Psoas muscle (tissue), 8 donors: ENCODE data around the gene PTX4. TPM values are rescaled to one million over a fixed set of nuclear protein-coding genes. Genes with fewer than 3 reads are reported as not detected.

Experiments used
- ATAC-seq, 4 donors: fragments of 200-7000 bp; cut with Tn5 transposase; one replicate each; pipeline ENCODE4 v1.9.1; 2020; ENCODE audit warnings: moderate library complexity in 3 of 4, mild to moderate bottlenecking in 2 of 4
- DNase-seq, 2 donors: peaks; one replicate each; pipeline ENCODE4 v3.0.0-alpha.2; 2020
- H3K27ac ChIP-seq: fragments of 200-600 bp; one replicate; pipeline ENCODE4 v1.8.0; 2022
- H3K27me3 ChIP-seq, 3 donors: fragments of 200-600 bp in 1 of 3; one replicate each; pipeline versions ENCODE4 v1.6.1 to v1.8.0; 2013 to 2022; ENCODE audit warnings: low read length in 2 of 3, mild to moderate bottlenecking in 2 of 3, moderate library complexity in 1 of 3; ENCODE audit not compliant: insufficient read depth in 3 of 3
- H3K36me3 ChIP-seq, 2 donors: fragments of 200-600 bp in 1 of 2; one replicate each; pipeline versions ENCODE4 v1.6.1 to v1.8.0; 2013 to 2022; ENCODE audit warnings: low read depth in 1 of 2, mild to moderate bottlenecking in 1 of 2, moderate library complexity in 1 of 2; ENCODE audit not compliant: insufficient read depth in 1 of 2
- H3K4me1 ChIP-seq: fragments of 200-600 bp; one replicate; pipeline ENCODE4 v1.8.0; 2022
- H3K4me3 ChIP-seq: fragments of 200-600 bp; one replicate; pipeline ENCODE4 v1.8.0; 2022; ENCODE audit warnings: mild to moderate bottlenecking
- H3K9me3 ChIP-seq: fragments of 200-600 bp; one replicate; pipeline ENCODE4 v1.8.0; 2022
- CTCF ChIP-seq: fragments of 200-600 bp; IDR thresholded peaks from one replicate; pipeline ENCODE4 v1.8.0; 2022; ENCODE audit warnings: antibody characterized with exemption
- WGBS, 3 donors: extraction: QIAGEN DNeasy Blood & Tissue Kit; methylation state at CpG; one replicate each; pipeline versions ENCODE4 v1.1.6 to v1.1.7; 2013; 5-methylcytosine and 5-hydroxymethylcytosine counted together
- intact Hi-C, 2 donors: fragments of 100-400 bp; cut with DNase I; formaldehyde crosslinking; loops; one replicate each; pipeline versions ENCODE4 v1.11.0 to v1.14.2; 2022
- polyA plus RNA-seq, 3 donors: library from polyadenylated mRNA; stranded (reverse); fragments of 200-250 nt; gene quantifications; one replicate each; pipeline ENCODE4 v1.2.3, GENCODE V29; 2013
- total RNA-seq, 4 donors: library from RNA; stranded (reverse); fragmentation: NEBNext Ultra II Directional in 2 of 4; extraction: Animal tissue kit (Norgen Biotek cat#: 25700) in 2 of 4; gene quantifications; one replicate each; pipeline versions ENCODE4 v1.2.1 to v1.2.4, GENCODE V29; 2021 to 2023
- donor health status: healthy with polysubstance abuse.
- donor health status: DM: no; HTN: no; CAD: no; lungs with moderate emphysema.
- donor health status: Bipolar disorder and iron deficiency.
- donor health status: healthy.
- donor health status: DM: yes; HTN: yes; CAD: no.
- donor health status: DM: no; HTN: no; CAD: no.
- donor health status: DM: no; HTN: no; CAD: no.
- donor health status: DM: yes; HTN: yes; CAD: no.

PTX4 gene
- total and polyA plus RNA-seq, 7 donors = 0.04 to 0.26 (median 0.23) TPM; not detected in 4

- 90 to 93% (median 91%) methylated on average over 24 of the region's 24 CpGs for WGBS, 3 donors
- peaks cover 11% of the 10 kb centered on the region for H3K4me1 ChIP-seq
- TF ChIP-seq CTCF = no peak
- DNase-seq = no peak
- intact Hi-C loops = no loop called here
- H3K9me3 ChIP-seq = no peaks in the 10 kb centered on the region
- H3K36me3 ChIP-seq = peaks cover 0 to 20% of the 10 kb centered on the region in 2 donors
- no peaks in the 10 kb centered on the region for H3K27me3 ChIP-seq
- ATAC-seq = no peak
- H3K4me3 ChIP-seq = no peak overlapping the region
- no peak overlapping the region for H3K27ac ChIP-seq
Observed at GRCh38 chr16:1466054-1466453, 22.7 kb downstream of the PTX4 start.

- DNase-seq = no peak
- WGBS, 3 donors = 89 to 90% (median 90%) methylated on average over 9 to 13 of the region's 13 CpGs
- Histone ChIP-seq H3K4me3 (no peak overlapping the region), H3K27me3 (no peaks in the 10 kb centered on the region), H3K9me3 (no peaks in the 10 kb centered on the region), H3K27ac (no peak overlapping the region), H3K36me3 (peaks cover 2 to 25% of the 10 kb centered on the region in 2 donors), H3K4me1 (peaks cover 6% of the 10 kb centered on the region)
- intact Hi-C loops = no loop called here
- TF ChIP-seq CTCF = no peak
- no peak for ATAC-seq
Observed at GRCh38 chr16:1465567-1465915, 23.2 kb downstream of the PTX4 start.

- no peak for ATAC-seq
- DNase-seq = peak in 1 of 2 donors; percentile 43
- peaks cover 4% of the 10 kb centered on the region for H3K4me1 ChIP-seq
- TF ChIP-seq CTCF = no peak
- no peak overlapping the region for H3K27ac ChIP-seq
- intact Hi-C loops = no loop called here
- no peaks in the 10 kb centered on the region for H3K9me3 ChIP-seq
- no peaks in the 10 kb centered on the region for H3K27me3 ChIP-seq
- WGBS, 3 donors = 91 to 92% (median 91%) methylated on average over 32 to 33 of the region's 33 CpGs
- peaks cover 5 to 30% of the 10 kb centered on the region in 2 donors for H3K36me3 ChIP-seq
- no peak overlapping the region for H3K4me3 ChIP-seq
Observed at GRCh38 chr16:1464894-1465566, 23.7 kb downstream of the PTX4 start.

- Histone ChIP-seq H3K27ac (no peak overlapping the region), H3K36me3 (peaks cover 5 to 32% of the 10 kb centered on the region in 2 donors), H3K27me3 (no peaks in the 10 kb centered on the region), H3K4me3 (no peak overlapping the region), H3K9me3 (no peaks in the 10 kb centered on the region), H3K4me1 (peaks cover 4% of the 10 kb centered on the region)
- 88 to 93% (median 91%) methylated on average over 34 to 41 of the region's 41 CpGs for WGBS, 3 donors
- TF ChIP-seq CTCF = no peak
- DNase-seq (no peak), ATAC-seq (no peak)
- intact Hi-C loops = no loop called here
Observed at GRCh38 chr16:1464196-1464893, 24.4 kb downstream of the PTX4 start.
